ENCODE measurements around the gene NUDT22.

NUDT22 gene

GRCh38 chr11:64225608-64226506, at the start of gene NUDT22, which contains the start of gene TRPT1:
Gene NUDT22 (plus strand): TSS chr11:64226274. CDS start chr11:64226653, 379 bp downstream.
Gene TRPT1 (minus strand): TSS chr11:64226186. CDS start chr11:64225860, 326 bp downstream.
- in situ Hi-C loops (cut with HindIII; ENCODE audit: low sequenced_read_pairs) = no loop called here

- in situ Hi-C loops (cut with HindIII; ENCODE audit: low sequenced_read_pairs) = no loop called here
Measured at GRCh38 chr11:64176751-64177150, 49.3 kb upstream of the NUDT22 start.

- in situ Hi-C loops (cut with HindIII; ENCODE audit: low sequenced_read_pairs) = no loop called here
Measured at GRCh38 chr11:64178203-64178602, 47.9 kb upstream of the NUDT22 start.

- in situ Hi-C loops (cut with HindIII; ENCODE audit: low sequenced_read_pairs) = no loop called here
Measured at GRCh38 chr11:64178951-64179639, 47.0 kb upstream of the NUDT22 start.

GRCh38 chr11:64180891-64181290, 45.2 kb upstream of the NUDT22 start:
- in situ Hi-C loops (cut with HindIII; ENCODE audit: low sequenced_read_pairs) = no loop called here

- in situ Hi-C loops (cut with HindIII; ENCODE audit: low sequenced_read_pairs) = no loop called here
Measured at GRCh38 chr11:64181506-64182411, 44.3 kb upstream of the NUDT22 start.

GRCh38 chr11:64183890-64184289, 42.2 kb upstream of the NUDT22 start:
- in situ Hi-C loops (cut with HindIII; ENCODE audit: low sequenced_read_pairs) = no loop called here

- in situ Hi-C loops (cut with HindIII; ENCODE audit: low sequenced_read_pairs) = no loop called here
Measured at GRCh38 chr11:64185175-64185692, 40.8 kb upstream of the NUDT22 start.

- in situ Hi-C loops (cut with HindIII; ENCODE audit: low sequenced_read_pairs) = no loop called here
Measured at GRCh38 chr11:64185693-64186491, 40.2 kb upstream of the NUDT22 start, which contains the start of gene STIP1. Gene STIP1 (plus strand): TSS chr11:64186171. CDS start chr11:64186262, 91 bp downstream.

- in situ Hi-C loops (cut with HindIII; ENCODE audit: low sequenced_read_pairs) = no loop called here
Measured at GRCh38 chr11:64186492-64187165, 39.4 kb upstream of the NUDT22 start.

- in situ Hi-C loops (cut with HindIII; ENCODE audit: low sequenced_read_pairs) = no loop called here
Measured at GRCh38 chr11:64192434-64192833, 33.6 kb upstream of the NUDT22 start.

- in situ Hi-C loops (cut with HindIII; ENCODE audit: low sequenced_read_pairs) = no loop called here
Measured at GRCh38 chr11:64196626-64197025, 29.4 kb upstream of the NUDT22 start.

- in situ Hi-C loops (cut with HindIII; ENCODE audit: low sequenced_read_pairs) = no loop called here
Measured at GRCh38 chr11:64198511-64198910, 27.6 kb upstream of the NUDT22 start.

- in situ Hi-C loops (cut with HindIII; ENCODE audit: low sequenced_read_pairs) = no loop called here
Measured at GRCh38 chr11:64201543-64201942, 24.5 kb upstream of the NUDT22 start.

GRCh38 chr11:64202992-64203391, 23.1 kb upstream of the NUDT22 start:
- in situ Hi-C loops (cut with HindIII; ENCODE audit: low sequenced_read_pairs) = no loop called here

- in situ Hi-C loops (cut with HindIII; ENCODE audit: low sequenced_read_pairs) = no loop called here
Measured at GRCh38 chr11:64203421-64204079, 22.5 kb upstream of the NUDT22 start.

GRCh38 chr11:64204080-64204440, 22.0 kb upstream of the NUDT22 start:
- in situ Hi-C loops (cut with HindIII; ENCODE audit: low sequenced_read_pairs) = no loop called here

- in situ Hi-C loops (cut with HindIII; ENCODE audit: low sequenced_read_pairs) = no loop called here
Measured at GRCh38 chr11:64204464-64204989, 21.5 kb upstream of the NUDT22 start.
